ENCODE results near the gene GSTM2.

Gene GSTM2

GRCh38 chr1:109718495-109718894 is 50.6 kb downstream of the GSTM2 start:
- Histone ChIP-seq H3K9ac (ENCODE audit: low read depth, low read length, poor library complexity, severe bottlenecking) (no peak overlapping the region), H3K27me3 (ENCODE audit: insufficient read depth, low read length, poor library complexity, severe bottlenecking) (no peaks in the 10 kb centered on the region), H3K4me1 (ENCODE audit: insufficient read depth, low read length, poor library complexity, severe bottlenecking) (peaks cover 6% of the 10 kb centered on the region), H3K9me2 (replicated peaks; ENCODE audit: low read depth, low read length) (no peaks in the 10 kb centered on the region), H4K20me1 (ENCODE audit: insufficient read depth, low read length, poor library complexity, severe bottlenecking) (no peaks in the 10 kb centered on the region), H3K36me3 (ENCODE audit: insufficient read depth, low read length) (no peaks in the 10 kb centered on the region), H3K79me2 (ENCODE audit: insufficient read depth, low read length) (no peaks in the 10 kb centered on the region), H2AFZ (ENCODE audit: low read length) (no peak overlapping the region), H3F3A (ENCODE audit: low read depth) (no peaks in the 10 kb centered on the region), H3K4me3 (ENCODE audit: low read length, poor library complexity, severe bottlenecking) (no peak overlapping the region), H3K9me3 (ENCODE audit: insufficient read depth, low read depth, low read length) (no peaks in the 10 kb centered on the region), H3K4me2 (ENCODE audit: low read depth, low read length, poor library complexity, severe bottlenecking) (no peak overlapping the region)
- peak; percentile 20 for TF ChIP-seq CTCF (conservative IDR thresholded peaks at IDR 0.05; ENCODE audit: low read length)
- TF ChIP-seq EZH2phosphoT487 (IDR thresholded peaks at IDR 0.05; ENCODE audit: borderline replicate concordance): no peak

GRCh38 chr1:109719337-109719837 is 51.5 kb downstream of the GSTM2 start:
- no peak overlapping the region for H2AFZ ChIP-seq (ENCODE audit: low read length)
- TF ChIP-seq EZH2phosphoT487 (IDR thresholded peaks at IDR 0.05; ENCODE audit: borderline replicate concordance) (no peak), CTCF (conservative IDR thresholded peaks at IDR 0.05; ENCODE audit: low read length) (no peak)
- H3K4me2 ChIP-seq (ENCODE audit: low read depth, low read length, poor library complexity, severe bottlenecking): no peak overlapping the region
- no peak overlapping the region for H3K9ac ChIP-seq (ENCODE audit: low read depth, low read length, poor library complexity, severe bottlenecking)
- H3K36me3 ChIP-seq (ENCODE audit: insufficient read depth, low read length): no peaks in the 10 kb centered on the region
- no peaks in the 10 kb centered on the region for H3F3A ChIP-seq (ENCODE audit: low read depth)
- H3K9me2 ChIP-seq (replicated peaks; ENCODE audit: low read depth, low read length): no peaks in the 10 kb centered on the region
- H3K4me3 ChIP-seq (ENCODE audit: low read length, poor library complexity, severe bottlenecking): no peak overlapping the region
- H3K79me2 ChIP-seq (ENCODE audit: insufficient read depth, low read length): no peaks in the 10 kb centered on the region
- H4K20me1 ChIP-seq (ENCODE audit: insufficient read depth, low read length, poor library complexity, severe bottlenecking): no peaks in the 10 kb centered on the region
- no peaks in the 10 kb centered on the region for H3K27me3 ChIP-seq (ENCODE audit: insufficient read depth, low read length, poor library complexity, severe bottlenecking)
- no peaks in the 10 kb centered on the region for H3K9me3 ChIP-seq (ENCODE audit: insufficient read depth, low read depth, low read length)
- H3K4me1 ChIP-seq (ENCODE audit: insufficient read depth, low read length, poor library complexity, severe bottlenecking): peaks cover 6% of the 10 kb centered on the region

- Histone ChIP-seq H3K4me1 (ENCODE audit: insufficient read depth, low read length, poor library complexity, severe bottlenecking) (peaks cover 6% of the 10 kb centered on the region), H3K4me3 (ENCODE audit: low read length, poor library complexity, severe bottlenecking) (no peak overlapping the region), H3K27me3 (ENCODE audit: insufficient read depth, low read length, poor library complexity, severe bottlenecking) (no peaks in the 10 kb centered on the region), H3K9me2 (replicated peaks; ENCODE audit: low read depth, low read length) (no peaks in the 10 kb centered on the region), H3K4me2 (ENCODE audit: low read depth, low read length, poor library complexity, severe bottlenecking) (no peak overlapping the region), H3K79me2 (ENCODE audit: insufficient read depth, low read length) (no peaks in the 10 kb centered on the region), H2AFZ (ENCODE audit: low read length) (no peak overlapping the region), H3K36me3 (ENCODE audit: insufficient read depth, low read length) (no peaks in the 10 kb centered on the region), H3K9me3 (ENCODE audit: insufficient read depth, low read depth, low read length) (no peaks in the 10 kb centered on the region), H3K9ac (ENCODE audit: low read depth, low read length, poor library complexity, severe bottlenecking) (no peak overlapping the region), H3F3A (ENCODE audit: low read depth) (no peaks in the 10 kb centered on the region), H4K20me1 (ENCODE audit: insufficient read depth, low read length, poor library complexity, severe bottlenecking) (no peaks in the 10 kb centered on the region)
- TF ChIP-seq CTCF (conservative IDR thresholded peaks at IDR 0.05; ENCODE audit: low read length) (no peak), EZH2phosphoT487 (IDR thresholded peaks at IDR 0.05; ENCODE audit: borderline replicate concordance) (no peak)
Measured at GRCh38 chr1:109721042-109721441, 53.2 kb downstream of the GSTM2 start.

Measured in Loucy (cell line).